GM03348 (cell line): ENCODE measurements around the gene MYO9A.

Experiments
- DNase-seq: peaks from one replicate; pipeline ENCODE4 v3.0.0; 2012; ENCODE audit warnings: low spot score

The MYO9A gene, protein sequence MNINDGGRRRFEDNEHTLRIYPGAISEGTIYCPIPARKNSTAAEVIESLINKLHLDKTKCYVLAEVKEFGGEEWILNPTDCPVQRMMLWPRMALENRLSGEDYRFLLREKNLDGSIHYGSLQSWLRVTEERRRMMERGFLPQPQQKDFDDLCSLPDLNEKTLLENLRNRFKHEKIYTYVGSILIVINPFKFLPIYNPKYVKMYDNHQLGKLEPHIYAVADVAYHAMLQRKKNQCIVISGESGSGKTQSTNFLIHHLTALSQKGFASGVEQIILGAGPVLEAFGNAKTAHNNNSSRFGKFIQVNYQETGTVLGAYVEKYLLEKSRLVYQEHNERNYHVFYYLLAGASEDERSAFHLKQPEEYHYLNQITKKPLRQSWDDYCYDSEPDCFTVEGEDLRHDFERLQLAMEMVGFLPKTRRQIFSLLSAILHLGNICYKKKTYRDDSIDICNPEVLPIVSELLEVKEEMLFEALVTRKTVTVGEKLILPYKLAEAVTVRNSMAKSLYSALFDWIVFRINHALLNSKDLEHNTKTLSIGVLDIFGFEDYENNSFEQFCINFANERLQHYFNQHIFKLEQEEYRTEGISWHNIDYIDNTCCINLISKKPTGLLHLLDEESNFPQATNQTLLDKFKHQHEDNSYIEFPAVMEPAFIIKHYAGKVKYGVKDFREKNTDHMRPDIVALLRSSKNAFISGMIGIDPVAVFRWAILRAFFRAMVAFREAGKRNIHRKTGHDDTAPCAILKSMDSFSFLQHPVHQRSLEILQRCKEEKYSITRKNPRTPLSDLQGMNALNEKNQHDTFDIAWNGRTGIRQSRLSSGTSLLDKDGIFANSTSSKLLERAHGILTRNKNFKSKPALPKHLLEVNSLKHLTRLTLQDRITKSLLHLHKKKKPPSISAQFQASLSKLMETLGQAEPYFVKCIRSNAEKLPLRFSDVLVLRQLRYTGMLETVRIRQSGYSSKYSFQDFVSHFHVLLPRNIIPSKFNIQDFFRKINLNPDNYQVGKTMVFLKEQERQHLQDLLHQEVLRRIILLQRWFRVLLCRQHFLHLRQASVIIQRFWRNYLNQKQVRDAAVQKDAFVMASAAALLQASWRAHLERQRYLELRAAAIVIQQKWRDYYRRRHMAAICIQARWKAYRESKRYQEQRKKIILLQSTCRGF (N-terminal part only)

GRCh38 chr15:72118017-72118978 lies at the start of gene MYO9A, which contains the start of gene SENP8:
MYO9A (minus strand) TSS chr15:72118150; CDS start chr15:72046563, 71,587 bp downstream.
SENP8 (plus strand) TSS chr15:72118403; CDS start chr15:72139624, 21,221 bp downstream.
- peak; percentile 99 for DNase-seq

- DNase-seq = no peak
These were observed 49.5 kb upstream of the MYO9A start for GRCh38 chr15:72167445-72167844.

- DNase-seq = no peak
These were observed 48.9 kb upstream of the MYO9A start for GRCh38 chr15:72166716-72167417.

DNA sequence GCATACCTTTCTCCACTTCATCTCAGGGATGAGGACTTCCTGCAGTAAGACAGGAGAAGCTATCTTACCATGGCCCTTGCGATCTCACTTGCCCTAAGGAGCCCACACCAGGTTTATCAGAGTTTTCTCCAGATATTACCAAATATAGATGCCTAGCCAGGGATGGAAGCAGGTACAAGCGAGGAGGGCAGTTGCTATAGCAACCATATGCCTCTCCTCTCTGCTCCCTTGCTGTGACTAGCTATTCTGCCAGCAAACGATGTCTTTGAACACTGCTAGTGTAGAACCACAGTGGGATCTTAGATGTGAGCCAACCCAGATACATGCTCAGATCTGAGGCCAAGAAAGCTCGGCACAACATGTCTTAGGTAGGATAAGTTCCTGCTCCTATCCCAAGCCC lies 45.8 kb upstream of the MYO9A start:
- DNase-seq = no peak

- DNase-seq = no peak
These were observed 44.6 kb upstream of the MYO9A start for GRCh38 chr15:72162569-72162968.

GRCh38 chr15:72161361-72162132 lies 43.6 kb upstream of the MYO9A start:
- DNase-seq = no peak

- no peak for DNase-seq
These were observed 42.8 kb upstream of the MYO9A start for GRCh38 chr15:72160696-72161245.

GRCh38 chr15:72156928-72157327 lies 39.0 kb upstream of the MYO9A start:
- no peak for DNase-seq

GRCh38 chr15:72155635-72156616 lies 38.0 kb upstream of the MYO9A start:
- DNase-seq = peak; percentile 89

DNA sequence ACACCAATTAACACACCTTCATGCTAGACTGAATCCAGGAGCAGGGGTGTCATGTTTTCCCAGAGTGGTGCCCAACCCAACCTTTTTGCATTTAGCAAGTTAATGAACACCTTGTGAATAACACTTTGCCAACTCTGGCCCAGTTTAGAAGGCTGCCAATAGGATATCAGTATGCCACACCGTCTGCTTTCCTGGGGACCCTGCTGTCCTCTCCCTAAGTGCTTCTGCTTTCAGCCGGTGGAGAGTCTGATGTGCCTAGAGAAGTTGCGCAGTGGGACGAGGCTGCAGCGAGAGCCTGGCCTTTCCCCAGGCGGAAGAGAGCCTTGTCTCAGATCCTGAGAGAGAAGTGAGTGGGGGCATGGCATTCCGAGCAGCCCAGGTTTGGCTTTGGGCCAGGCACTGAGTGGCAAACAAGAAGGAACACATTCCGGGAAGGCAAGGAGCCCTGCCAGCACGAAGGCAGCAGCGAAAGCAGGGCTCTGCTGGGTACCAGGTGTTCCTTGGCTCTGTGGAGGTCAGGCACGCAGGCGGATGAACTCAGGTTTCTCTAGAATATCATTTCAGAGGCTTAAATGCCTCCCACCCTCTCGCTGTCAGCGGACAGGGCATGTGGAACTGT lies 37.2 kb upstream of the MYO9A start:
- DNase-seq = peak; percentile 44

- no peak for DNase-seq
These were observed 36.4 kb upstream of the MYO9A start for GRCh38 chr15:72154316-72154715.

DNA sequence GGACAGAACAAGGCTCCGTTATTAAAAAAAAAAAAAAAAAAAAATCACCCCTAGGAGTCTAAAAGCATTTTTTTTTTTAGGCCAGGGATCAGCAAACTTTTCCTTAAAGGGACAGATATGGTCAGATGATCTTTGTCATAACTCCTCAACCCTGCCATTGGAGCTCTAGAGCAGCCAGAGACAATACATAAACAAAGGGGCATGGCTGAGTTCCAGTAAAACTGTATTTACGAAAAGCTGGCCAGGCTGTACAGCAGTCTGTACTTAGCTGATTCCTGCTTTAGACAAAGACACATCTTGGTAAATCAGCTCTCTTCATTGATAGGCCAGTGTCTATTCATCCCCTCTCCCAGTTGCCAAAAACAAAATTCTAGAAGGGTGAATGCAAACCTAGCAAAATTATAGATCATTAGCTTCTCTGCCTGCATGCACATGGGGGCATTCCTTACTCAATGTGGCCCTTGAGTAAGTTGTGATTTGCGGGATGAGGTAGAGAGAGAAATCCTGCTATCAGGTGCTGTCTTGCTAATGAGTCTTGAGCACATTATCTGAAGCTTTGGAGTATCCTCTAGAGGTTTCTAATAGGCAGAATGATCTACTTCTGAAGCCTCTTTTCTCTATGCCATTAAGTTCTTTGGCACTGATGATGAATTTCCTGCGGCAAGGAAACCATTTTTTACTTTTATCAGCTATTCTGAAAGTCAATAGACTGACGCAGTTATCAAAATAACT lies 35.5 kb upstream of the MYO9A start:
- DNase-seq = no peak

DNA sequence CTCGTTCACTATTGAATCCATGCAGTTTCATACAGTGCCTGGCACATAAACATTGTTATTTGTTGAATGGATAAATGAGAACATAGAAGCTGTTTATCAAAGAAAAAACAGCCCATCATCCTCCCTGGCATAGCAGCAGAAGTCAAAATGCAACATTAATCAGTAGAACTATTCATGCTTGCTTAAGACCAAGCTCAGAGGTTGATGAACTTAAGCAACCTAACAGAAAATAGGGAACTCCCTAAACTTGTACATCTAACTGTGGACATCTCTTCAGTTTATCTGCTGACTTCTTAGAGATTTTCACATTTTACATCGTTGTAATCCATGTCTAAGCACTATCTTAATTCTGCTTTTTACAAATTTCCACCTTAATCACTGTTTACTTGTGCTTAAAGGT lies 29.5 kb upstream of the MYO9A start:
- DNase-seq = no peak

DNA sequence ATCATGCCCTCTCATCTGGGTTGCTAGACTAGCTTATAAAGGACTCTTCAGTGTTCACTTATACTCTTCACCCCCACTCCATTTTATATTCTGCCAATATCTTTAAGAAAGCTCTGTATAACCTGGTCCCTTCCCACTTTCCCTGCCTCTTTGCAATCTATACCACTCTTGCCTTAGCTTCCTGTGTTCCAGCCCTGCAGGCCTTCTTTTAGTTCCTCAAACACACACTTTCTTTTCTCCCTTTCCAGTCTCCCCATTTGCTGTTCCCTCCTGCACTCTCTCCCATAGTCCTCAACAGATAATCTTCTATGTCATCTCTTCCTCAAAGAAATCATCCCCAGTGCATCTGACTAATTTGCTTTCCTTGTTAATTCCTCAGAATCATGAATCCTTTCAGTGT lies 29.0 kb upstream of the MYO9A start:
- DNase-seq = no peak

GRCh38 chr15:72146221-72146620 lies 28.3 kb upstream of the MYO9A start:
- DNase-seq = no peak

DNA sequence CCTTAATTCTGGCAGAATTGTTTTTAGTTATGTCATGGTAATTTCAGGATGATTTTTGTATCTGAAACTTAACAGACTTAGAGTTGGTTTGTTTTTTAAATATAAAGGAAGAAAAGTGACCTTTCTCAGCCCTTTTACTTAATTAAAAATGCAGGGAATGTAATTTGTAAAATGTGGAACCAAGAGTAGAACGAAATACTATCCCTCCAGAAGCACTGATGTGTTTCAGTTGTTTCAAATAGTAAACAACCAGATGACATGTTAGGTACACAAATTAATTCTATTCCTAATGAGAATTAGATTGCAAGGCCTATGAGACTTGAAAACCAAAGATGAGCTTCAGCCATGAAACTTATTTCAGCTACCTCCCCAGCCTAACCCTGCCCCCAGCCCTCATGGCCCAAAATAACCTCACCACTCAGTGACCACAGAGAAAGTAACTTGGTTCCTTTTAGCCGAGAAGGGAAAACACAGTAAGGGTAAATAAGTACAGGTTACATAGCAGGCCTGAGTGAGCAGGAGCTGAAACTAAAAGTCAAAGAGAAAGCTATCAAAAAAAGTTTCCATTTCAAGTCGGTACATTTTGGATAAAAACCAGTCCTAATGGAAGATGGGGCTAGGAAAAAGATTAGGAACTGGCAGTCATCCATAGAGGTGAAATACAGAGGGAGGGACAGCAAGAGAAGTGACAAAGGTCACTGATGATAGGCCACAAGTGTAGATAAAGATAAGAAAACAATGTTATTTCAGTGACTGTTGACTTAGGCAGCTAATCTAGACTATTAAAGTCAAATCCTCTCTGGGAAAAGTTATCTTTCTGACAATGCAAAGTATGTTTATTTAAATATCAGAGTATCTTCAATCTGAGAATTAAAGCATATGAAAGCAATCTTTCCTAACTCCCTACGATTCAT lies 23.5 kb upstream of the MYO9A start:
- DNase-seq = no peak
